Melanocyte of skin (primary cell): Measurements from ENCODE around the gene OR8S1. TPM values are rescaled to one million over a fixed set of nuclear protein-coding genes. Genes with fewer than 3 reads are reported as not detected.

ENCODE experiments used
- total RNA-seq, 2 donors: library from RNA; depleted of rRNA; stranded (reverse); fragments of >200 nt; gene quantifications; 2 replicates each; pipeline ENCODE4 v1.2.3, GENCODE V29; 2012

Gene OR8S1
- not detected for total RNA-seq

GRCh38 chr12:48525332-48525731 is at the start of gene OR8S1:
TSS of gene OR8S1 (plus strand) at chr12:48525632. CDS start at chr12:48525632, 0 bp downstream.

DNA sequence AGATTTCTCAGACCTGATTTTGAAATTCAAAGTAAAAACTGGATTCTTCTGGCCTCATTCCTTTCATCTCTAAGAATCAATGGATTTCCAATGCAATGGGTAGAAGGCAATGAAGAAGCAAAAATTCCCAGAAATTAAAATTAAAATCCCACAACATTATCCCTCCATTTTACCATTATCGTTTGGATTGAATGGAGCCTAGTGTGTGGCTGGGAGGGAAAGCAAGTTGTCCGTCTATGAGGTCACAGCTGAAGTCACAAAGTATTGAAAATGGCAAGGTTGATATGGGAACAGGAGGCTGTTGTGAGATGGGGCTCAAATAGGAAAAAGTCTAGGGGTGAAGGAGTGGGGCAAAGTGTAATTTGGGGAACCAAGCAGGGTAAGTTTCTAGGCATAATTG is 43.2 kb upstream of the OR8S1 start, which contains the start of gene C12orf54:
Gene C12orf54, plus strand, starts transcription at position 301 of the 400 bp plus-strand sequence. CDS start 799 bp downstream, outside the sequence.

DNA sequence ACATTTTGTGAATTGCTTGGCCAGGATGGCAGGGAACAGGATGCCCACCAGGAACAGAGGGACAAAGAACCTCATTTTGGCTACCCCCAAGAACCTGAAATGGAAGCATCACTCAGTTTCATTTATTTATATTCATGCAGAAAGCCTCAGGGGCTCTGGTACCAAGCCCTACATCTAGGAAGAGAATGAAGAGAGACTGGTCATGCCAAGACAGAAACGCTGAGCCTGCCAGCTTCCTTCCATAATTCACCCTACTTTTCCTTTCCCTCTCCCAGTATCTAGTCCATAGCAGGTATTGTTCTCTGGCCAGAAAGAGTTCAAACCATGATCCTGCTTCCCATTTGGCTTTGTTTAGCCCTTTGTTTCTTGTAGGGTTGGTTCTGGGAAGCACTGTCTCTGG is 44.5 kb downstream of the OR8S1 start, which contains the start of gene LALBA:
Gene LALBA, minus strand, starts transcription at position 101 of the 400 bp plus-strand sequence. Its CDS starts 26 bp downstream, at position 75.

Other genes with a start within 250 kb of the OR8S1 start
- 10 to 100 TPM; 10.3 TPM for gene ZNF641, start 174.7 kb upstream of the OR8S1 start, total RNA-seq
- not detected for gene ANP32D, start 53.1 kb upstream of the OR8S1 start, total RNA-seq
- gene C12orf54, start 43.1 kb upstream of the OR8S1 start, total RNA-seq: not detected
- not detected for gene LALBA, start 44.4 kb downstream of the OR8S1 start, total RNA-seq
- gene KANSL2, start 156.6 kb downstream of the OR8S1 start, total RNA-seq: 10 to 100 TPM; 50.9 to 64.3 TPM
- 10 to 100 TPM; 29.3 to 49.0 TPM for gene CCNT1, start 191.1 kb downstream of the OR8S1 start, total RNA-seq